ENCODE results near the gene NOPCHAP1. TPM values are rescaled to one million over a fixed set of nuclear protein-coding genes. Genes with fewer than 3 reads are reported as not detected.
A peak's percentile ranks its signal among the peaks of the same experiment; 100 is the strongest.
"Not testable (repeated sequence)": the region's sequence is repeated elsewhere in the genome, so short reads cannot be mapped to it uniquely, and the experiment has no call there.

The NOPCHAP1 gene
- total RNA-seq = 10 to 100 TPM; 30.8 to 33.4 TPM

GRCh38 chr12:104986022-104986941 is at the start of gene NOPCHAP1:
Gene NOPCHAP1, plus strand, starts transcription at chr12:104986316. Its CDS starts 37 bp downstream, at chr12:104986353.
- peak within 1 kb of the TSS; percentile 86 for H3K4me3 Mint-ChIP-seq
- intact Hi-C loops (cut with micrococcal nuclease) = loop anchor here (1.0 to 5.0 kb wide), 6 partner anchors 28 to 346 kb away; partner anchors contain the start of genes APPL2, C12orf75 and SLC41A2
- H3K27me3 Mint-ChIP-seq (ENCODE audit: low read depth) = no peaks in the 10 kb centered on the region
- peaks cover 40% of the 10 kb centered on the region for H3K4me1 Mint-ChIP-seq (ENCODE audit: low read depth)
- CTCF ChIA-PET = no interaction called here
- no peaks in the 10 kb centered on the region for H3K9me3 Mint-ChIP-seq
- peaks cover 30% of the 10 kb centered on the region for H3K36me3 Mint-ChIP-seq (ENCODE audit: low read depth)
- peak within 1 kb of the TSS; percentile 17 for H3K27ac Mint-ChIP-seq
- peak; percentile 91 for DNase-seq

- no peak overlapping the region for H3K4me3 Mint-ChIP-seq
- peaks cover 3% of the 10 kb centered on the region for H3K9me3 Mint-ChIP-seq
- CTCF ChIA-PET = interaction anchor here (0.6 kb wide), 1 partner anchor 1692 kb away, joined by 3 read pairs; no protein-coding TSS in a partner anchor
- H3K27me3 Mint-ChIP-seq (ENCODE audit: low read depth) = no peaks in the 10 kb centered on the region
- no peak for DNase-seq
- intact Hi-C loops (cut with micrococcal nuclease) = no loop called here
- no peaks in the 10 kb centered on the region for H3K36me3 Mint-ChIP-seq (ENCODE audit: low read depth)
- H3K27ac Mint-ChIP-seq = no peak overlapping the region
- H3K4me1 Mint-ChIP-seq (ENCODE audit: low read depth) = no peaks in the 10 kb centered on the region
Observed at GRCh38 chr12:104938371-104938770, 47.7 kb upstream of the NOPCHAP1 start.

- CTCF ChIA-PET = no interaction called here
- H3K27me3 Mint-ChIP-seq (ENCODE audit: low read depth) = no peaks in the 10 kb centered on the region
- H3K27ac Mint-ChIP-seq = no peak overlapping the region
- no peaks in the 10 kb centered on the region for H3K36me3 Mint-ChIP-seq (ENCODE audit: low read depth)
- no peaks in the 10 kb centered on the region for H3K4me1 Mint-ChIP-seq (ENCODE audit: low read depth)
- no peak overlapping the region for H3K4me3 Mint-ChIP-seq
- intact Hi-C loops (cut with micrococcal nuclease) = no loop called here
- peaks cover 7% of the 10 kb centered on the region for H3K9me3 Mint-ChIP-seq
- DNase-seq = no peak
Observed at GRCh38 chr12:104939089-104939488, 47.0 kb upstream of the NOPCHAP1 start.

- no peaks in the 10 kb centered on the region for H3K27me3 Mint-ChIP-seq (ENCODE audit: low read depth)
Observed at GRCh38 chr12:104941454-104941853, 44.7 kb upstream of the NOPCHAP1 start.

GRCh38 chr12:104942075-104942474 is 44.0 kb upstream of the NOPCHAP1 start:
- intact Hi-C loops (cut with micrococcal nuclease) = no loop called here
- no peak overlapping the region for H3K4me3 Mint-ChIP-seq
- peaks cover 7% of the 10 kb centered on the region for H3K9me3 Mint-ChIP-seq
- CTCF ChIA-PET = interaction anchor here (0.6 to 0.8 kb wide), 2 partner anchors 11 to 125 kb away, joined by 4 to 5 read pairs; no protein-coding TSS in a partner anchor
- H3K36me3 Mint-ChIP-seq (ENCODE audit: low read depth) = no peaks in the 10 kb centered on the region
- H3K27me3 Mint-ChIP-seq (ENCODE audit: low read depth) = no peaks in the 10 kb centered on the region
- no peak overlapping the region for H3K27ac Mint-ChIP-seq
- DNase-seq = no peak
- H3K4me1 Mint-ChIP-seq (ENCODE audit: low read depth) = no peaks in the 10 kb centered on the region

More at GRCh38 chr12:104941454-104941853, 44.7 kb upstream of the NOPCHAP1 start:
- no peak for DNase-seq
- Mint-ChIP-seq H3K4me1 (ENCODE audit: low read depth) (no peaks in the 10 kb centered on the region), H3K27ac (no peak overlapping the region), H3K36me3 (ENCODE audit: low read depth) (no peaks in the 10 kb centered on the region), H3K4me3 (no peak overlapping the region), H3K9me3 (peaks cover 7% of the 10 kb centered on the region)
- CTCF ChIA-PET = interaction anchor here (0.6 kb wide), 1 partner anchor 726 kb away, joined by 4 read pairs; the partner anchor contains the start of gene TXNRD1
- intact Hi-C loops (cut with micrococcal nuclease) = no loop called here

GRCh38 chr12:104943401-104943800 is 42.7 kb upstream of the NOPCHAP1 start:
- H3K9me3 Mint-ChIP-seq, CTCF ChIA-PET: not testable (repeated sequence)

GRCh38 chr12:104944252-104944651 is 41.9 kb upstream of the NOPCHAP1 start:
- Mint-ChIP-seq H3K27ac (no peak overlapping the region), H3K36me3 (ENCODE audit: low read depth) (no peaks in the 10 kb centered on the region), H3K9me3 (peaks cover 7% of the 10 kb centered on the region), H3K27me3 (ENCODE audit: low read depth) (no peaks in the 10 kb centered on the region), H3K4me3 (no peak overlapping the region), H3K4me1 (ENCODE audit: low read depth) (no peaks in the 10 kb centered on the region)
- DNase-seq = no peak
- intact Hi-C loops (cut with micrococcal nuclease) = no loop called here
- CTCF ChIA-PET = interaction anchor here (0.6 kb wide), 1 partner anchor 109 kb away, joined by 4 read pairs; no protein-coding TSS in a partner anchor

More at GRCh38 chr12:104943401-104943800, 42.7 kb upstream of the NOPCHAP1 start:
- H3K4me1 Mint-ChIP-seq (ENCODE audit: low read depth); intact Hi-C loops (cut with micrococcal nuclease); H3K4me3 Mint-ChIP-seq; H3K36me3 Mint-ChIP-seq (ENCODE audit: low read depth); H3K27ac Mint-ChIP-seq; H3K27me3 Mint-ChIP-seq (ENCODE audit: low read depth): not testable (repeated sequence)
- peak; percentile 16 for DNase-seq

GRCh38 chr12:104948716-104949115 is 37.4 kb upstream of the NOPCHAP1 start:
- H3K36me3 Mint-ChIP-seq (ENCODE audit: low read depth); DNase-seq; H3K4me3 Mint-ChIP-seq; intact Hi-C loops (cut with micrococcal nuclease); H3K9me3 Mint-ChIP-seq; CTCF ChIA-PET; H3K27me3 Mint-ChIP-seq (ENCODE audit: low read depth); H3K27ac Mint-ChIP-seq; H3K4me1 Mint-ChIP-seq (ENCODE audit: low read depth): not testable (repeated sequence)

GRCh38 chr12:104951759-104952509 is 34.2 kb upstream of the NOPCHAP1 start:
- CTCF ChIA-PET = no interaction called here
- Mint-ChIP-seq H3K27me3 (ENCODE audit: low read depth) (peaks cover 3% of the 10 kb centered on the region), H3K36me3 (ENCODE audit: low read depth) (no peaks in the 10 kb centered on the region), H3K27ac (no peak overlapping the region), H3K4me1 (ENCODE audit: low read depth) (no peaks in the 10 kb centered on the region), H3K4me3 (no peak overlapping the region), H3K9me3 (no peaks in the 10 kb centered on the region)
- no peak for DNase-seq
- intact Hi-C loops (cut with micrococcal nuclease) = loop anchor here (10.0 kb wide), 1 partner anchor 737 kb away; the partner anchor contains the start of gene TXNRD1

GRCh38 chr12:104952816-104953215 is 33.3 kb upstream of the NOPCHAP1 start:
- no peaks in the 10 kb centered on the region for H3K9me3 Mint-ChIP-seq
- H3K27me3 Mint-ChIP-seq (ENCODE audit: low read depth) = peaks cover 7% of the 10 kb centered on the region
- no peak overlapping the region for H3K27ac Mint-ChIP-seq
- H3K36me3 Mint-ChIP-seq (ENCODE audit: low read depth) = no peaks in the 10 kb centered on the region
- intact Hi-C loops (cut with micrococcal nuclease) = loop anchor here (10.0 kb wide), 1 partner anchor 738 kb away; the partner anchor contains the start of gene TXNRD1
- CTCF ChIA-PET = no interaction called here
- H3K4me3 Mint-ChIP-seq = no peak overlapping the region
- no peak for DNase-seq
- peaks cover 3% of the 10 kb centered on the region for H3K4me1 Mint-ChIP-seq (ENCODE audit: low read depth)

GRCh38 chr12:104953323-104953722 is 32.8 kb upstream of the NOPCHAP1 start:
- H3K27me3 Mint-ChIP-seq (ENCODE audit: low read depth) = peaks cover 7% of the 10 kb centered on the region
- intact Hi-C loops (cut with micrococcal nuclease) = loop anchor here (10.0 kb wide), 1 partner anchor 739 kb away; the partner anchor contains the start of gene TXNRD1
- CTCF ChIA-PET = interaction anchor here (1.7 kb wide), 1 partner anchor 98 kb away, joined by 3 read pairs; no protein-coding TSS in a partner anchor

GRCh38 chr12:104955703-104956102 is 30.4 kb upstream of the NOPCHAP1 start:
- Mint-ChIP-seq H3K4me1 (ENCODE audit: low read depth) (peaks cover 19% of the 10 kb centered on the region), H3K36me3 (ENCODE audit: low read depth) (no peaks in the 10 kb centered on the region), H3K27me3 (ENCODE audit: low read depth) (peaks cover 7% of the 10 kb centered on the region), H3K27ac (no peak overlapping the region), H3K9me3 (no peaks in the 10 kb centered on the region), H3K4me3 (no peak overlapping the region)
- CTCF ChIA-PET = interaction anchor here (1.1 kb wide), 1 partner anchor 82 kb away, joined by 3 read pairs; no protein-coding TSS in a partner anchor
- DNase-seq = no peak
- intact Hi-C loops (cut with micrococcal nuclease) = loop anchor here (10.0 kb wide), 1 partner anchor 741 kb away; the partner anchor contains the start of gene TXNRD1

More at GRCh38 chr12:104953323-104953722, 32.8 kb upstream of the NOPCHAP1 start:
- no peaks in the 10 kb centered on the region for H3K9me3 Mint-ChIP-seq
- H3K4me1 Mint-ChIP-seq (ENCODE audit: low read depth) = peaks cover 3% of the 10 kb centered on the region
- no peaks in the 10 kb centered on the region for H3K36me3 Mint-ChIP-seq (ENCODE audit: low read depth)
- H3K27ac Mint-ChIP-seq = no peak overlapping the region
- DNase-seq = no peak
- no peak overlapping the region for H3K4me3 Mint-ChIP-seq

Measured in activated naive CD4-positive, alpha-beta T cell treated with anti-CD3 and anti-CD28 coated beads for 36 hours (primary cell).